Activated naive CD4-positive, alpha-beta T cell (primary cell): ENCODE data around the gene CPPED1.
"Not testable (repeated sequence)": the region's sequence is repeated elsewhere in the genome, so short reads cannot be mapped to it uniquely, and the experiment has no call there.

Experiments
- DNase-seq, 4 experiments: peaks; one replicate each; lab custom pipeline; 2025; lab: John Stamatoyannopoulos, UW

CPPED1 gene

DNA sequence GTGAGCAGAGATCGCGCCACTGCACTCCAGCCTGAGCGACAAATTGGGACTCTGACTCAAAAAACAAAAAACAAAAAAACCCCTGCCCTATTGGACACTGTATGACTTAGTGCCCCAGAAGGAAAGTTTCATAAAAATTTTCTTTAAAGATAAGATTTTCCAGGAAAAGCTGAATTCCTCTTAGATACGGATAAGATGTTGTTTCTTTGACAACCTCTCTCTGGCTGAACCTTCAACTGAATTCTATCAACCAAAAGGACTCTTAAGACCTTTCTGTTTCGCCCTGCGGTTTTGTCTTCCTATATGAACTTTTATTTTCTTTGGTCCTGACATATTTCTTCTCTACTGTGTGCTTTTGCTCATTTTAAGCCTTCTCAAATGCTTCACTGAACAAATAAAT, 35.8 kb downstream of the CPPED1 start:
- no peak for DNase-seq

DNA sequence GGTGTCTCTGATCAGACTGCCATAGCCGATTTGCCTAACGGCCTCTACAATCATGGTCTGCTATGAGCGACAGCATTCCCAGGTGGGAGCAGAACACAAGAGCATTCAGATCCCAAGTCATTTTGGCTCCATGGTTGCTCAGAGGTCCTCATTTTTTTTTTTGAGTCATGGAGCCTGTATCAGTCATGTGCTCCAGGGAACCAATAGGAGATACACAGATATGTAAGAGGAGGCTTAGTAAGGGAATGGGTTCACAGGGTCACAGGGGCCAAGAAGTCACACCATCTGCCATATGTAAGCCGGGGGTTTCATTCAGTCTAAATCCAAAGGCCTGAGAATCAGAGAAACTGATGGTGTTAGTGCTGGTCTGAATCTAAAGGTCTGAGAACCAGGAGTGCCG, 36.8 kb downstream of the CPPED1 start:
- DNase-seq, result no peak

- not testable (repeated sequence) for DNase-seq
These were observed 37.5 kb downstream of the CPPED1 start for GRCh38 chr16:12766208-12766607.

DNA sequence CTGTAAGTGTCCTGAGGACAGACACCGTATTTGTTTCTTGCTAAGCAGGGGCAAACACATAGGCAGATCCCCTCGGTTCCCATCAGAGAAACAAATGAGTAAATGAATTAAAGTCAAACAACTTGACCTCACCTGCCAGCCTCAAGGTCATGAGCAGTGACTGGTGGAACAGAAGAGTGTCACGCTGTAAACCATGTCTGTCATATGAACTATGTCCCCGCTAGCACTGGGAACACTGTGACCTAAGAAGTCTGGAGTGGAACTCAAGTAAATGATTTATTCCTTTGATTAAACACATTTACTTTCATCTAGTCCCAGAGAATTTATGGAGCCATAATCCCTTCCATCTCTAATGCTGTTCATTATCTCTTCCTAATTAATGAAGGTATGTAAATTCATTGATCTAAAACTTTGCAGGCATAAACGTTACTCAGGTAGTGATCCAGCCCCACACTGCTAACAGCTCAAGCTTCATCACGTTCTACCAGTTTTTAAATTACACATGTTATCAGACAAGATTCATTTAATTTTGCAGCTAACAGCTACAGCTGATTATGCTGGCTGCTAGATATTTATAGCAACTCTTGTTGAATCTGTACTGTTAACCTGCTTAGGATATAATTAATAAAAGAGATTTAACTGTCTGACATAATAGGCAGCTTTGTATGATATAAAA, 38.7 kb downstream of the CPPED1 start:
- DNase-seq, result no peak

GRCh38 chr16:12763517-12763916, 40.2 kb downstream of the CPPED1 start:
- DNase-seq, result no peak

- DNase-seq, result no peak
These were observed 42.7 kb downstream of the CPPED1 start for GRCh38 chr16:12760819-12761611.

- DNase-seq, result no peak
These were observed 44.8 kb downstream of the CPPED1 start for GRCh38 chr16:12758670-12759558.

- no peak for DNase-seq
These were observed 45.5 kb downstream of the CPPED1 start for GRCh38 chr16:12758031-12758669.

DNA sequence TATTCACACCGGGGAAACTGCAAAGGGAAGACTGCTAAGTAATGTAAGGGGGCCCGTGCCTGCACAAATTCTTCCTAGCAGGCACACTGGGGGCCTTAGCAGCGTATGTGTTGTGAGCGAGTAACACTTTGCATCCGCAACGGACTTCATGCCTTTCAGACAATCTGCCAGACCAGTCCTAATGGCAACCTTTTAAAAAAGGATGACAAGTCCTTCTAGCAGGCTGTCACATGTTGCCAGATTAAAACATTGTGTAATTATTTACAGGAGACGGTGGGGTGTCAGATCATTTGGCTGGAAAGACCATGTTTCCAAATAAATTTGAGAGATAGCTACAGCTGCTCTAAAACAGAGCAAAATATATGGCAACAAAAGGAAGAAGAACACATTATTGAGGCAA, 46.1 kb downstream of the CPPED1 start:
- DNase-seq, result no peak

DNA sequence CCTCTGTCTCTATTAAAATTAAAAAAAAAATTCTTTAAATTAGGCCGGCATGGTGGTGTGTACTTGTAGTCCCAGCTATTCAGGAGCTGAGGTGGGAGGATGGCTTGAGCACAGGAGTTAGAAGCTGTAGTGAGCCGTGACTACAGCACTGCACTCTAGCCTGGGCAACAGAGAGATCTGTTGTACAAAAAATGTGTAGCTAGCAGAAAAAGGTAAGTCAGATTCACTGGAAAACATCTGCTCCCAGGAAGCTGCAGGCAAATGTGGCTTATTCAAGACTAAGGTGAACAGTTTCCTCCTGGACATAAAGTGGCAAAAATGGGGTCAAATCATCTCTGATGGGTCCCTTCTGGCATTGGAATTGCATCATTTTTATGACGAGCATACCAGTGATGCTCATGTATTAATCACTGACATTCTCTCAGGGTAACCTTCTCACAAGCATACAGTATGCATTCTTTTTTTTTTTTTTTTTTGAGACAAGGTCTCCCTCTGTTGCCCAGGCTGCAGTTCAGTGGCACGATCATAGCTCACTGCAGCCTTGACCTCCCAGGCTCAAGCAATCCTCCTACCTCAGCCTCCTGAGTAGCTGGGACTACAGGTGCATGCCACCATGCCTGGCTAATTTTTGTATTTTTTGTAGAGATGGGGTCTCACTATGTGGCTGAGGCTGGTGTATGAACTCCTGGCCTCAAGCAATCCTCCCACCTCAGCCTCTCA, 48.7 kb downstream of the CPPED1 start:
- DNase-seq, result no peak

- no peak for DNase-seq
These were observed 50.3 kb downstream of the CPPED1 start for GRCh38 chr16:12753203-12754023.

DNA sequence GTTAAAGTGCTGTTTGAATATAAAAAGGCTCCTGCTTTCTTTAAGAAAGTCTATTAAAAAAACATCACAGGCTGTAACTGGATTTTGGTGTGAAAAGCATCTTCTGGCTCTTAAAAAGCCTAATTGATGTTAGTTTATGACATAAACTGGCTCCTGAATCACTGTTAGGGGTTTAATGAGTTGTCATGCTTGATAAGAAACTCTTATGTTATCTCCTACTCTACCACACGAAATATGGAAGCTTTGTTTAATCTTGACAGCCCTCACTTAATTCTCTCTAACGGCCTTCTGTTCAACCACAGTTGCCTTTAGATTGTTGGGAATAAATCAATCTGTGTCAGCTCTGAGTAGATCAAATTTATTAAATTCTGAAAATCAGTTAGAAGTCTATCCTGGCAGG, 51.5 kb downstream of the CPPED1 start:
- DNase-seq, result no peak

- DNase-seq, result no peak
These were observed 53.2 kb downstream of the CPPED1 start for GRCh38 chr16:12750554-12750918.

DNA sequence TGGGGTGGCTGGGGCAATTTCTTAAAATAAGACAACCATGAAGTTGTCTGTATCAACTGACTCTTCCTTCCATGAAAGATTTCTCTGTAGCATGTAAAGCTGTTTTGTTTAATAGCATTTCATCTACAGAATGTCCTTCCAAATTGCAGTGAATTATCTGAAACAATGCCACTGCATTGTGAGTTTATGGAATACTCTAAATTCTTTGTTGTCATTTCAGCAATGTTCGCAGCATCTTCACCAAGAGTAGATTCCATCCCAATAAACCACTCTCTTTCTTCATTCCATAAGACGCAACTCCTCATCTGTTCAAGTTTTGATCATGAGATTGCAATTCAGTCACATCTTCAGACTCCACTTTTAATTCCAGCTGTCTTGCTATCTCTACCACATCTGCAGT, 54.6 kb downstream of the CPPED1 start:
- DNase-seq, result no peak

DNA sequence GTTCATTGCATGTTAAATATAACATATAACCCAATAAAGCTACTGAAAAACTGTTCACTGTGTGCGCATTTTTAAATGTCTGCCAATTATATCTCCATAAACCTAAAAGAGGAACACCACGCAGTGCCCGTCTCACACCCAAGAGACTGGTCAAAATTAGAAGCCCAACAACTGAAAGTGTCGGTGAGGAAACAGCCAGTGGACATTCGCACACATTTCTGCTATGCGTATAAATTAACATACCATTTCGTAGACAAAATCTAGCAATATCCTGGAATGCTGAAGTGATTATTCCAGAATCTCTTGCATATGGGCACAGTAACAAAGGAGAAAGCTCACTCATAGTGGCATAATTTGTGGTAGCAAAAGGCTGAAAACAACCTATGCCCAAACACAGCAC, 55.9 kb downstream of the CPPED1 start:
- DNase-seq, result no peak

DNA sequence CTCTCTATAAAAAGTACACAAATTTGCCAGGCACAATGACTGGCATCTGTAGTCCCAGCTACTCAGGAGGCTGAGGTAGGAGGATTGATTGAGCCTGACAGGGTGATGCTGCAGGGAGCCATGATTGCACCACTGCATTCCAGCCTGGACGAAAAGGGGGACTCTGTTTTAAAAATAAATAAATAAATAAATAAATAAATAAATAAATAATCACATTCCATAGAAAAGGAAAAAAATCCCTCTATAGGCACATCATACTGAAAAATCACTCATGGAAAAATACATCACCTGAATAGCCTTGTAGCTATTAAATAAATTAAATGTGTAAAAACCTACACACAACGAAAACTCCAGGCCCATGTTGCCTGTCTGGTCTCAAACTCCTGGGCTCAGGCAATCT, 56.4 kb downstream of the CPPED1 start:
- DNase-seq, result no peak

- DNase-seq, result no peak
These were observed 58.8 kb downstream of the CPPED1 start for GRCh38 chr16:12744860-12745259.

DNA sequence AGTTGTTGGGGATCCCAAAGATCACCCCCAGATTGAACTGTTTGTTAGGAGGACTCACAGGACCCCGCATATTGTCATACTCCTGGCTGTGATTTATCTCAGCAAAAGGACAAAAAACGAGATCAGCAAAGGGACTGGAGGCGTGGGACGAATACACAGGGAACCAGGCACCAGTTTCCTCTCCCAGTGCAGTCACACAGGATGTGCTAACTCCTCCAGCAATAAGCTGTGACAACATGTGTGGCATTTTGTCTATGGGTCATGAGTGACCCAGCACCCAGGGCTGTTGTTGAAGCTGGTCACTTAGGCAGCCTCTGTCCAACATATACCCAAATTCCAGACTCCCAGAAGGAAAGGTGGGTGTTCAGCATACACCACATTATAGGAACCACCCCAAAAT, 60.9 kb downstream of the CPPED1 start:
- DNase-seq, result no peak

DNA sequence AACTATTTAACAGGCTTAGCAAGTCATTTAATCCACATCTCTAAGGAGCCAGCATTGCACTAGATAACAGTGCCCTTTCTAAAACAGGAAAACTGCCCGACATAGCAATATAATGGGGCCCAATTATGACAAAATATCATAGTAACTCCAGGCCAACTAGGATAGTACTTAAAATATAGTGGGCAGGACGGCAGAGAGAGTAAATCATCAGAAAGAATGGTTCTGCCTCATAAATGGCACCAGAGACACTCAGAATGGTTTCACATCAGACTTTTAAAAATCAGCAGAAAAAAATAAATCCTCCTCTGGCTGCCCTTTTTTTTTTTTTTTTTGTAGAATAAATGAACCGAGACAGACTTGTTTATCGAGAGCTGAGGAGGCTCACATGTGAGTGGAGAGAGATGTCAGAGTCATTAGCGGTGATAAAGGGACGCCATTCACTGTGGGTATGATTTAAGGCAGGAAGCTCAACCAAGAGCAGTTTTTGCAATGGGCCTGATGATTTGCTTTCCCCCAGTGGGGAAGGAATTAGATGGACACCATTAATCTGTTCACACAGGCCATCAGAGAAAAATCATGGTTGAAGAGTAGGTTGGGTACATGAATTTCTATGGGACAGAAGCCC, 62.6 kb downstream of the CPPED1 start:
- no peak for DNase-seq

DNA sequence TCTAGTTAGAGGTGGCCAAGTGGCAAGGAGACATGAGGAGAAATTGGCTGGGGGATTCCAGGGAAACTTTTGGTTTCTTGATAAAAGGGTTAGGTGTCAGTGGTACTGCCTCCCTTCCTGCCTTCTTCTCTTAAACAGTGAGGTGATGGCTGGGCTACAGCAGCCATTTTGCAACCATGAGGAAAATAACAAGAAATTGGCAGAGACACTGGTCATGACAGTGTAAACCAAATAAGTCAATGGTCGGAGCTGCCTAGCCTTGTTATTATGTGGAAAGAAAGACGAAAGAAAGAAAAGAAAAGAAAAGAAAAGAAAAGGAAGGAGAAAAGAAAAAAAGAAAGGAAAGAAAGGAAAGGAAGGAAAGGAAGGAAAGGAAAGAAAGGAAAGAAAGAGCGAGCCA, 63.9 kb downstream of the CPPED1 start:
- DNase-seq, result no peak
